Measurements from ENCODE around the gene ABCG1.

GRCh38 chr21:42212266-42212665 is 6.7 kb upstream of the ABCG1 start:
- no peak for TF ChIP-seq CTCF (IDR thresholded peaks at IDR 0.05)
- no peak for TF ChIP-seq POLR2A (IDR thresholded peaks at IDR 0.05)
